DOHH2 (cell line): Measurements from ENCODE around the gene MRTO4.
"Not testable (repeated sequence)": the region's sequence is repeated elsewhere in the genome, so short reads cannot be mapped to it uniquely, and the experiment has no call there.

ENCODE experiments used
- H3F3A ChIP-seq: fragments of 200-600 bp; sonication (generic), shearing (Covaris generic); 2 replicates; pipeline ENCODE4 v1.6.0; 2016; ENCODE audit warnings: antibody characterized with exemption, mild to moderate bottlenecking; ENCODE audit not compliant: control insufficient read depth, insufficient read depth
- H3K27ac ChIP-seq: fragments of 200-600 bp; sonication (generic); 2 replicates; pipeline ENCODE4 v1.5.1; 2014; ENCODE audit warnings: low read depth, mild to moderate bottlenecking, low read length, moderate library complexity
- H3K27me3 ChIP-seq: fragments of 200-600 bp; sonication (generic); 2 replicates; pipeline ENCODE4 v1.6.1; 2014; ENCODE audit warnings: mild to moderate bottlenecking, low read length, mixed read lengths; ENCODE audit not compliant: control insufficient read depth
- H3K36me3 ChIP-seq: fragments of 200-600 bp; sonication (generic); 2 replicates; pipeline ENCODE4 v1.6.1; 2014; ENCODE audit warnings: mild to moderate bottlenecking, low read length, moderate library complexity, mixed read lengths; ENCODE audit not compliant: control insufficient read depth
- H3K4me1 ChIP-seq: fragments of 200-600 bp; sonication (generic); 2 replicates; pipeline ENCODE4 v1.6.1; 2014; ENCODE audit warnings: mild to moderate bottlenecking, low read length, mixed read lengths; ENCODE audit not compliant: control insufficient read depth
- H3K4me2 ChIP-seq: fragments of 200-600 bp; sonication (generic); 2 replicates; pipeline ENCODE4 v1.6.0; 2014; ENCODE audit warnings: mild to moderate bottlenecking, low read length, moderate library complexity
- H3K4me3 ChIP-seq: fragments of 200-600 bp; sonication (generic); 2 replicates; pipeline ENCODE4 v1.5.1; 2014; ENCODE audit warnings: mild to moderate bottlenecking, low read length, mixed read lengths
- H3K79me2 ChIP-seq: fragments of 200-600 bp; sonication (generic); 2 replicates; pipeline ENCODE4 v1.6.1; 2014; ENCODE audit warnings: mild to moderate bottlenecking, low read length, mixed read lengths; ENCODE audit not compliant: control insufficient read depth
- H3K9me2 ChIP-seq: fragments of 200-600 bp; sonication (generic); replicated peaks from 2 replicates; pipeline ENCODE4 v1.6.1; 2014; ENCODE audit warnings: mild to moderate bottlenecking, low read length, mixed read lengths; ENCODE audit not compliant: control insufficient read depth
- H3K9me3 ChIP-seq: fragments of 200-600 bp; sonication (generic); 2 replicates; pipeline ENCODE4 v1.6.1; 2014; ENCODE audit warnings: antibody characterized with exemption, low read length, mixed read lengths; ENCODE audit not compliant: control insufficient read depth, insufficient read depth
- H4K20me1 ChIP-seq: fragments of 200-600 bp; sonication (generic); 2 replicates; pipeline ENCODE4 v1.6.0; 2014; ENCODE audit warnings: low read depth, mild to moderate bottlenecking, antibody characterized with exemption, low read length, moderate library complexity; ENCODE audit not compliant: control insufficient read depth, insufficient read depth
- CTCF ChIP-seq: fragments of 200-600 bp; sonication (generic); IDR thresholded peaks from one replicate; pipeline ENCODE4 v1.5.1; 2014; ENCODE audit warnings: antibody characterized with exemption, mild to moderate bottlenecking, low read depth, low read length; ENCODE audit not compliant: poor library complexity, severe bottlenecking
- EZH2phosphoT487 ChIP-seq: fragments of 200-600 bp; sonication (generic); IDR thresholded peaks from 2 replicates; pipeline ENCODE4 v1.6.1; 2017; ENCODE audit warnings: borderline replicate concordance, mild to moderate bottlenecking, antibody characterized with exemption, low read length, moderate library complexity, mixed read lengths

The MRTO4 gene

GRCh38 chr1:19262047-19262446, 10.4 kb downstream of the MRTO4 start:
- no peak overlapping the region for H3K4me3 ChIP-seq
- no peaks in the 10 kb centered on the region for H3K27me3 ChIP-seq

GRCh38 chr1:19262744-19263143, 11.1 kb downstream of the MRTO4 start:
- TF ChIP-seq EZH2phosphoT487, result no peak
- TF ChIP-seq CTCF, result no peak
- H3K4me2 ChIP-seq, result no peak overlapping the region
- H3K79me2 ChIP-seq, result no peaks in the 10 kb centered on the region
- H3K9me2 ChIP-seq, result no peaks in the 10 kb centered on the region
- H3K9me3 ChIP-seq, result no peaks in the 10 kb centered on the region
- no peaks in the 10 kb centered on the region for H3K4me1 ChIP-seq
- no peak overlapping the region for H3K4me3 ChIP-seq
- no peak overlapping the region for H3K27ac ChIP-seq
- H3K27me3 ChIP-seq, result no peaks in the 10 kb centered on the region
- no peaks in the 10 kb centered on the region for H4K20me1 ChIP-seq
- peaks cover 32% of the 10 kb centered on the region for H3K36me3 ChIP-seq
- H3F3A ChIP-seq, result peaks cover 4% of the 10 kb centered on the region; the same call in 1 of the 2 replicates

More at GRCh38 chr1:19262047-19262446, 10.4 kb downstream of the MRTO4 start:
- Histone ChIP-seq H3K9me2 (no peaks in the 10 kb centered on the region), H3K4me1 (no peaks in the 10 kb centered on the region), H4K20me1 (no peaks in the 10 kb centered on the region), H3F3A (peaks cover 4% of the 10 kb centered on the region; the same call in 1 of the 2 replicates), H3K27ac (no peak overlapping the region), H3K4me2 (no peak overlapping the region), H3K9me3 (no peaks in the 10 kb centered on the region), H3K79me2 (no peaks in the 10 kb centered on the region), H3K36me3 (peaks cover 39% of the 10 kb centered on the region)
- TF ChIP-seq EZH2phosphoT487, result no peak
- no peak for TF ChIP-seq CTCF

- no peak for TF ChIP-seq CTCF
- no peak for TF ChIP-seq EZH2phosphoT487
- H3K79me2 ChIP-seq, result no peaks in the 10 kb centered on the region
- no peak overlapping the region for H3K27ac ChIP-seq
- no peaks in the 10 kb centered on the region for H3K4me1 ChIP-seq
- H4K20me1 ChIP-seq, result no peaks in the 10 kb centered on the region
- H3K36me3 ChIP-seq, result no peaks in the 10 kb centered on the region
- no peak overlapping the region for H3K4me2 ChIP-seq
- no peak overlapping the region for H3K4me3 ChIP-seq
- no peaks in the 10 kb centered on the region; the same call in 1 of the 2 replicates for H3K9me3 ChIP-seq
- H3F3A ChIP-seq, result peaks cover 4% of the 10 kb centered on the region; the same call in 1 of the 2 replicates
- no peaks in the 10 kb centered on the region for H3K27me3 ChIP-seq
- H3K9me2 ChIP-seq, result no peaks in the 10 kb centered on the region
Observed at GRCh38 chr1:19268445-19268844, 16.8 kb downstream of the MRTO4 start.

- not testable (repeated sequence) for H3K79me2 ChIP-seq, H3K4me3 ChIP-seq, H3K4me2 ChIP-seq, H3K4me1 ChIP-seq, H3K27ac ChIP-seq, H3K27me3 ChIP-seq, H3K9me2 ChIP-seq, H3K36me3 ChIP-seq, H4K20me1 ChIP-seq, H3K9me3 ChIP-seq, H3F3A ChIP-seq
Observed at GRCh38 chr1:19269427-19270342, 18.1 kb downstream of the MRTO4 start.

- not testable (repeated sequence) for H3K27me3 ChIP-seq, H3K36me3 ChIP-seq, H3K4me2 ChIP-seq, H3K4me3 ChIP-seq, H3K27ac ChIP-seq, H4K20me1 ChIP-seq, H3K9me3 ChIP-seq, H3K9me2 ChIP-seq, H3K4me1 ChIP-seq, H3F3A ChIP-seq, H3K79me2 ChIP-seq
Observed at GRCh38 chr1:19270343-19270730, 18.7 kb downstream of the MRTO4 start.
